Skeletal muscle tissue (tissue), 4 donors: Measurements from ENCODE around the gene PRDM5. TPM values are rescaled to one million over a fixed set of nuclear protein-coding genes. Genes with fewer than 3 reads are reported as not detected.

Experiments
- H3K27ac ChIP-seq: one replicate; pipeline ENCODE4 v1.7.0; 2013; ENCODE audit warnings: mild to moderate bottlenecking, low read depth, low read length, inconsistent platforms
- H3K27me3 ChIP-seq, 3 donors: one replicate each; pipeline ENCODE4 v1.7.0; 2013; ENCODE audit warnings: low read length in 3 of 3; ENCODE audit not compliant: control insufficient read depth in 3 of 3, insufficient read depth in 3 of 3
- H3K36me3 ChIP-seq, 3 donors: one replicate each; pipeline ENCODE4 v1.7.0; 2013; ENCODE audit warnings: low read length in 3 of 3; ENCODE audit not compliant: control insufficient read depth in 3 of 3, insufficient read depth in 3 of 3
- H3K4me1 ChIP-seq, 3 donors: one replicate each; pipeline ENCODE4 v1.7.0; 2013; ENCODE audit warnings: low read length in 3 of 3, mild to moderate bottlenecking in 3 of 3; ENCODE audit not compliant: control insufficient read depth in 3 of 3, insufficient read depth in 3 of 3
- H3K4me3 ChIP-seq, 3 donors: one replicate each; pipeline ENCODE4 v1.7.0; 2013; ENCODE audit warnings: low read length in 3 of 3
- H3K9ac ChIP-seq, 3 donors: one replicate each; pipeline ENCODE4 v1.7.0; 2013; ENCODE audit warnings: low read length in 3 of 3, mild to moderate bottlenecking in 3 of 3, moderate library complexity in 2 of 3, low read depth in 1 of 3
- H3K9me3 ChIP-seq, 3 donors: one replicate each; pipeline ENCODE4 v1.7.0; 2013; ENCODE audit warnings: low read length in 3 of 3; ENCODE audit not compliant: control insufficient read depth in 3 of 3
- total RNA-seq: library from RNA; depleted of rRNA; stranded (reverse); fragments of >200 nt; gene quantifications from one replicate; pipeline ENCODE4 v1.2.3, GENCODE V29; 2014
- donor health status: Osteomylitis.

Gene PRDM5
- total RNA-seq, 1 donor from 2014 or later: 61.1 TPM

GRCh38 chr4:120864969-120865368 lies 57.6 kb downstream of the PRDM5 start:
- no peaks in the 10 kb centered on the region for H3K9me3 ChIP-seq
- no peak overlapping the region for H3K4me3 ChIP-seq
- no peaks in the 10 kb centered on the region for H3K27me3 ChIP-seq
- no peaks in the 10 kb centered on the region for H3K36me3 ChIP-seq
- no peak overlapping the region for H3K27ac ChIP-seq
- H3K9ac ChIP-seq: no peak overlapping the region
- no peaks in the 10 kb centered on the region for H3K4me1 ChIP-seq

GRCh38 chr4:120862432-120862831 lies 60.1 kb downstream of the PRDM5 start:
- no peak overlapping the region for H3K27ac ChIP-seq
- no peaks in the 10 kb centered on the region for H3K4me1 ChIP-seq
- no peaks in the 10 kb centered on the region for H3K9me3 ChIP-seq
- no peaks in the 10 kb centered on the region for H3K36me3 ChIP-seq
- H3K9ac ChIP-seq: no peak overlapping the region
- H3K4me3 ChIP-seq: no peak overlapping the region
- H3K27me3 ChIP-seq: no peaks in the 10 kb centered on the region

GRCh38 chr4:120861852-120862251 lies 60.7 kb downstream of the PRDM5 start:
- no peaks in the 10 kb centered on the region for H3K27me3 ChIP-seq
- no peak overlapping the region for H3K4me3 ChIP-seq
- no peaks in the 10 kb centered on the region for H3K36me3 ChIP-seq
- no peak overlapping the region for H3K9ac ChIP-seq
- H3K4me1 ChIP-seq: no peaks in the 10 kb centered on the region
- H3K9me3 ChIP-seq: no peaks in the 10 kb centered on the region
- H3K27ac ChIP-seq: no peak overlapping the region

- no peaks in the 10 kb centered on the region for H3K4me1 ChIP-seq
- no peaks in the 10 kb centered on the region for H3K9me3 ChIP-seq
- no peaks in the 10 kb centered on the region for H3K27me3 ChIP-seq
- H3K4me3 ChIP-seq: no peak overlapping the region
- no peaks in the 10 kb centered on the region for H3K36me3 ChIP-seq
- no peak overlapping the region for H3K9ac ChIP-seq
- H3K27ac ChIP-seq: no peak overlapping the region
Measured at GRCh38 chr4:120858776-120859175, 63.8 kb downstream of the PRDM5 start.

- no peak overlapping the region for H3K9ac ChIP-seq
- H3K9me3 ChIP-seq: no peaks in the 10 kb centered on the region
- no peaks in the 10 kb centered on the region for H3K36me3 ChIP-seq
- H3K27ac ChIP-seq: no peak overlapping the region
- H3K4me3 ChIP-seq: no peak overlapping the region
- H3K27me3 ChIP-seq: no peaks in the 10 kb centered on the region
- H3K4me1 ChIP-seq: no peaks in the 10 kb centered on the region
Measured at GRCh38 chr4:120857312-120857711, 65.2 kb downstream of the PRDM5 start.

- no peaks in the 10 kb centered on the region for H3K27me3 ChIP-seq
- H3K36me3 ChIP-seq: no peaks in the 10 kb centered on the region
- no peaks in the 10 kb centered on the region for H3K4me1 ChIP-seq
- no peak overlapping the region for H3K4me3 ChIP-seq
- H3K27ac ChIP-seq: no peak overlapping the region
- H3K9me3 ChIP-seq: no peaks in the 10 kb centered on the region
- no peak overlapping the region for H3K9ac ChIP-seq
Measured at GRCh38 chr4:120856294-120856693, 66.2 kb downstream of the PRDM5 start.

- Histone ChIP-seq H3K4me1 (no peaks in the 10 kb centered on the region), H3K36me3 (no peaks in the 10 kb centered on the region), H3K4me3 (no peak overlapping the region), H3K9ac (no peak overlapping the region), H3K27me3 (no peaks in the 10 kb centered on the region), H3K27ac (no peak overlapping the region), H3K9me3 (no peaks in the 10 kb centered on the region)
Measured at GRCh38 chr4:120855307-120856001, 67.1 kb downstream of the PRDM5 start.

- no peaks in the 10 kb centered on the region for H3K9me3 ChIP-seq
- H3K4me3 ChIP-seq: no peak overlapping the region
- H3K27ac ChIP-seq: no peak overlapping the region
- H3K4me1 ChIP-seq: no peaks in the 10 kb centered on the region
- H3K9ac ChIP-seq: no peak overlapping the region
- H3K27me3 ChIP-seq: no peaks in the 10 kb centered on the region
- no peaks in the 10 kb centered on the region for H3K36me3 ChIP-seq
Measured at GRCh38 chr4:120853161-120853935, 69.2 kb downstream of the PRDM5 start.

GRCh38 chr4:120850018-120850599 lies 72.4 kb downstream of the PRDM5 start:
- Histone ChIP-seq H3K27me3 (no peaks in the 10 kb centered on the region), H3K9ac (no peak overlapping the region), H3K9me3 (no peaks in the 10 kb centered on the region), H3K36me3 (no peaks in the 10 kb centered on the region), H3K4me3 (no peak overlapping the region), H3K4me1 (no peaks in the 10 kb centered on the region), H3K27ac (no peak overlapping the region)

GRCh38 chr4:120847019-120847582 lies 75.4 kb downstream of the PRDM5 start:
- no peak overlapping the region for H3K9ac ChIP-seq
- no peaks in the 10 kb centered on the region for H3K27me3 ChIP-seq
- no peaks in the 10 kb centered on the region for H3K9me3 ChIP-seq
- no peak overlapping the region for H3K4me3 ChIP-seq
- H3K27ac ChIP-seq: no peak overlapping the region
- H3K36me3 ChIP-seq: no peaks in the 10 kb centered on the region
- no peaks in the 10 kb centered on the region for H3K4me1 ChIP-seq
